OCI-LY3 (cell line): ENCODE results near the gene NAPA.

Experiments
- H2AFZ ChIP-seq: fragments of 200-600, 300-600 bp; shearing (Covaris generic); 2 replicates; pipeline ENCODE4 v1.6.0; 2014; ENCODE audit warnings: antibody characterized with exemption, low read depth, low read length
- H3K27ac ChIP-seq: fragments of 200-600, 300-600 bp; sonication (generic); 2 replicates; pipeline ENCODE4 v1.5.1; 2014; ENCODE audit warnings: mild to moderate bottlenecking, low read length, moderate library complexity, mixed read lengths
- H3K27me3 ChIP-seq: fragments of 200-600, 300-600 bp; sonication (generic); 2 replicates; pipeline ENCODE4 v1.6.1; 2014; ENCODE audit warnings: low read depth, low read length, mixed read lengths
- H3K36me3 ChIP-seq: fragments of 200-600, 300-600 bp; sonication (generic); replicated peaks from 2 replicates; pipeline ENCODE3; 2014; ENCODE audit warnings: low read depth, low read length, mixed read lengths
- H3K4me1 ChIP-seq: fragments of 300-600, 200-600 bp; sonication (generic); 2 replicates; pipeline ENCODE4 v1.6.1; 2014; ENCODE audit warnings: low read length, mixed read lengths
- H3K4me2 ChIP-seq: fragments of 200-600, 300-600 bp; sonication (generic); 2 replicates; pipeline ENCODE4 v1.6.1; 2014; ENCODE audit warnings: low read length, mixed read lengths
- H3K4me3 ChIP-seq: fragments of 300-600, 200-600 bp; sonication (generic); 2 replicates; pipeline ENCODE4 v1.5.1; 2014; ENCODE audit warnings: antibody characterized with exemption, mild to moderate bottlenecking, low read length, moderate library complexity
- H3K79me2 ChIP-seq: fragments of 300-600, 200-600 bp; shearing (Covaris generic); 2 replicates; pipeline ENCODE4 v1.6.1; 2014; ENCODE audit warnings: mild to moderate bottlenecking, low read length, mixed read lengths
- H3K9ac ChIP-seq: fragments of 300-600, 200-600 bp; shearing (Covaris generic); 2 replicates; pipeline ENCODE4 v1.6.0; 2014; ENCODE audit warnings: mild to moderate bottlenecking, low read length, moderate library complexity
- H3K9me3 ChIP-seq: fragments of 200-600, 300-600 bp; shearing (Covaris generic); 2 replicates; pipeline ENCODE4 v1.6.1; 2014; ENCODE audit warnings: low read length, mixed read lengths; ENCODE audit not compliant: insufficient read depth
- H4K20me1 ChIP-seq: fragments of 200-600, 300-600 bp; sonication (generic); 2 replicates; pipeline ENCODE4 v1.6.1; 2016; ENCODE audit warnings: low read length, mixed read lengths; ENCODE audit not compliant: insufficient read depth
- EZH2phosphoT487 ChIP-seq: fragments of 200-600 bp; shearing (Covaris generic); IDR thresholded peaks from 2 replicates; pipeline ENCODE4 v1.6.1; 2018; ENCODE audit warnings: antibody characterized with exemption, mixed run types, low read depth
- TF ChIP-seq, protein P1 (sequence below): fragments of 200-600, 300-600 bp; sonication (generic); IDR thresholded peaks from 2 replicates; pipeline ENCODE4 v1.5.1; 2014; ENCODE audit warnings: antibody characterized with exemption, low read length, low read depth

The NAPA gene

DNA sequence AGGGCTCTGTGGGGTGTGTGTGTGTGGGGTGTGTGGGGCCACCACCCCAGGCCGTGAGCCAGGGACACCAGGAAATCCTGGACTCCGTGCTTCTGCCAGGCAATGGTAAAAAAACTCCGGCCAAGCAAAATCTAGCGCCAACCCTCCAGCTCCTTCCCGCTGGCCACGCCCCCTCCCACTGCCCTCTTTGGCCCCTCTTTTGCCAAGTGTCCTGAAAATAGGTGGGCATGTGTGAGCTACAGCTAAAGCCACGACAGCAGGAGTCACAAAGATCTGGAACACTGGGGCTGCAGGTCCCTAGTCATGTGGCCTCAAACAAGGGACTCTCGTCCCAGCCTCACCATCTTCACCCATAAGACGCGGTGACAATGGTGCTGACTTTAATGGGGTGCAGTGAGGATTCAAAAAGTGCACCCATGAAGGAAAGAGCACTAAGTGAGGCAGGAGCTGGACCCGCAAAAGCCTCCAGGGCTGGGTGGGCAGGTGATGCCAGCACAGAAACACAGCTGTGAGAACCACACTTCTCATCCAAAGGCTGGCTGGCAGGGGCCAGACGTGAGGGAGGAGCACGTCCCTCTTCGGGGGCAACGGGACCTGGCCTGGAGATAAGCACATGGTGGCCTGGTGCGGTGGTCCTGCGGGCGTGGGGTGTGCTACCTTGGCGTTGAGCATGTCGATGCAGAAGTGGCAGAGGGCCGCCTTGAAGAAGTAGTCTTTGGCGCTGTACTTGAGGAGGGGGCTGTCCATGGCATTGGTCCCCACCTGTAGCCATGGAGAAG lies 23.3 kb downstream of the NAPA start:
- Histone ChIP-seq H3K4me1 (peaks cover 8% of the 10 kb centered on the region; the same call in 1 of the 2 replicates), H3K4me2 (no peak overlapping the region), H4K20me1 (no peaks in the 10 kb centered on the region; the same call in 1 of the 2 replicates), H2AFZ (no peak overlapping the region), H3K27ac (no peak overlapping the region), H3K9me3 (no peaks in the 10 kb centered on the region), H3K9ac (no peak overlapping the region), H3K4me3 (no peak overlapping the region), H3K36me3 (peaks cover 2% of the 10 kb centered on the region), H3K79me2 (no peaks in the 10 kb centered on the region), H3K27me3 (no peaks in the 10 kb centered on the region)
- TF ChIP-seq, protein P1, sequence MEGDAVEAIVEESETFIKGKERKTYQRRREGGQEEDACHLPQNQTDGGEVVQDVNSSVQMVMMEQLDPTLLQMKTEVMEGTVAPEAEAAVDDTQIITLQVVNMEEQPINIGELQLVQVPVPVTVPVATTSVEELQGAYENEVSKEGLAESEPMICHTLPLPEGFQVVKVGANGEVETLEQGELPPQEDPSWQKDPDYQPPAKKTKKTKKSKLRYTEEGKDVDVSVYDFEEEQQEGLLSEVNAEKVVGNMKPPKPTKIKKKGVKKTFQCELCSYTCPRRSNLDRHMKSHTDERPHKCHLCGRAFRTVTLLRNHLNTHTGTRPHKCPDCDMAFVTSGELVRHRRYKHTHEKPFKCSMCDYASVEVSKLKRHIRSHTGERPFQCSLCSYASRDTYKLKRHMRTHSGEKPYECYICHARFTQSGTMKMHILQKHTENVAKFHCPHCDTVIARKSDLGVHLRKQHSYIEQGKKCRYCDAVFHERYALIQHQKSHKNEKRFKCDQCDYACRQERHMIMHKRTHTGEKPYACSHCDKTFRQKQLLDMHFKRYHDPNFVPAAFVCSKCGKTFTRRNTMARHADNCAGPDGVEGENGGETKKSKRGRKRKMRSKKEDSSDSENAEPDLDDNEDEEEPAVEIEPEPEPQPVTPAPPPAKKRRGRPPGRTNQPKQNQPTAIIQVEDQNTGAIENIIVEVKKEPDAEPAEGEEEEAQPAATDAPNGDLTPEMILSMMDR, result no peak
- no peak for TF ChIP-seq EZH2phosphoT487

DNA sequence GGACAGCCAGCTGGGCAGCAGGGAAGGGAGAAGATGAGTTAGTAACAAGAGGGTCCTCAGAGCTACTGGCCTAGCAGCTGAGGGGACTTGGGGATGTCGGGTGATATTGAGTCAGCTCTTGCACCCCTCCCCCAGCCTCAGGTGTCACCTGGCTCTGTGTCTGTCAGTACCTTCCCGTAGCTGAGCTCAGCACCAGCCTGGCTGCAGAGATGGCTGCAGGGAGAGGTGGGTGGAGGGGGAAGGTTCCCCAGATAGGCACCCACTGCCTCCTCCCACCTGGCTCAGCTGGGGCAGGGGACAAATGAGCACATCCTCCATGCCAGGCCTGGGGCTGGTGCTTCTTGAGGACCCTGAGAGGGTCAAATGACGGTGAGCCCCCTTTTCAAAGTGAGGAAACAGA lies 24.0 kb downstream of the NAPA start:
- H3K4me2 ChIP-seq, result no peak overlapping the region

DNA sequence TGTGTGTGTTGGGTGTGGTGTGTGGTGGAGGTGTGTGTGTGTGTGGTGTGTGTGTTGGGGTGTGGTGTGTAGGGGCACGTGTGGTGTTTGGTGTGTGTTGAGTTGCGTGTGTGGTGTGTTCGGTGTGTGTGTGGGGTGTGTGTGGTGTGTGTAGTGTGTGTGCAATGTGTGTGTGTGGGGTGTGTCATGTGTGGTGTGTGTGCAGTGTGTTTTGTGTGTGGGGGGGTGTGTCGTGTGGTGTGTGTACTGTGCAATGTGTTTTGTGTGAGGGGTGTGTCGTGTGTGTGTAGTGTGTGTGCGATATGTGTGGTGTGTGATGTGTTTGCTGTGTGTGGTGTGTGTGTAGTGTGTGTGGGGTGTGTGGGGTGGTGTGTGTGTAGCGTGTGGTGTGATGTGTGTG lies 24.8 kb downstream of the NAPA start:
- Histone ChIP-seq H3K4me2 (no peak overlapping the region), H3K9me3 (no peaks in the 10 kb centered on the region), H3K4me3 (no peak overlapping the region), H3K9ac (no peak overlapping the region), H3K79me2 (0 out of 2 replicates have a peak, but pooled peaks cover 3% of the 10 kb centered on the region), H3K36me3 (peaks cover 6% of the 10 kb centered on the region), H3K27ac (no peak overlapping the region), H3K27me3 (no peaks in the 10 kb centered on the region), H3K4me1 (peaks cover 14% of the 10 kb centered on the region), H4K20me1 (no peaks in the 10 kb centered on the region), H2AFZ (no peak overlapping the region)
- TF ChIP-seq, protein P1, result no peak
- no peak for TF ChIP-seq EZH2phosphoT487

More for the DNA sequence above, 24.0 kb downstream of the NAPA start:
- no peaks in the 10 kb centered on the region for H3K27me3 ChIP-seq
- H3K27ac ChIP-seq, result no peak overlapping the region
- H3K4me1 ChIP-seq, result peaks cover 8% of the 10 kb centered on the region; the same call in 1 of the 2 replicates
- TF ChIP-seq EZH2phosphoT487, result no peak
- TF ChIP-seq, protein P1, result no peak
- no peaks in the 10 kb centered on the region; the same call in 1 of the 2 replicates for H4K20me1 ChIP-seq
- H3K79me2 ChIP-seq, result no peaks in the 10 kb centered on the region
- no peak overlapping the region for H3K9ac ChIP-seq
- no peak overlapping the region for H2AFZ ChIP-seq
- no peaks in the 10 kb centered on the region for H3K9me3 ChIP-seq
- H3K4me3 ChIP-seq, result no peak overlapping the region
- peaks cover 2% of the 10 kb centered on the region for H3K36me3 ChIP-seq

DNA sequence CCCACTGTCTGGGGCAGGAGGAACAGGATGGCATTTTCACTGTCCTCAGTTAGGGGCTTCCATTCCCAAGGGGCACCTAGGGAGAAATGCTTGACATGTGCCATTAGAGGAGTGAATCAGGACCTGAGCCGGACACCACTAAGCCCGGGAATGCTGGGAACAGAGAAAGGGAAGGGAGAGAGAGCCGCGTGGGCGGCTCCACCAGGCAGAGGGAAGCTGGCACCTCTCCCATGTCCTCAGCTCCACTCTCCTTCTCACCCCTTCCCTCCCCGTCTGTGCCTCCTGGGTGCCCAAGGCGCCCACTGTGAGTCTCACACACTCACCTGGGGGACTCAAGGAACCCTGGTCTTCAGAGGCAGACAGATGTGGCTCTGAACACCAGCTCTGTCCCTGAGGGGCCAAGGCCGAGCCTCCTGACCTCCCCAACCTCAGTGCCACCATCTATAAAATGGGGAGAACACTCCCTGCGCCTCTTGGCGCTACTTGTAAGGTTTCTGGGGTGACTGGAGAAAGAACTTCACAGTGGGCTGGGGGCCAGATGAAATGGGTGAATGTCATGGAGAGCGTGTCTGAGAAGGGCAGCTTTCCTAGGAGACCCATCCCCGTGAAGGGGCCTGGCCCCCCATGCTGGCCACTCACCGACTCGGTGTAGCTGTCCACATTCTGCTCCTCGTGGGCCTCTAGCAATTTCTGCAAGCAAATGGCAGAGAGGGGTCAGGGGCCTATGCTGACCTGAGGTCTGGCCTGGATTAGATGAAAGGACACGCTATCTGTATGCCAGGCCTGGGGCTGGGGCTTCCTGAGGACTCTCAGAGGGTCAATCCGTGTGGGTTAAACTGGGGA lies 25.6 kb downstream of the NAPA start:
- Histone ChIP-seq H3K9me3 (no peaks in the 10 kb centered on the region), H3K27ac (no peak overlapping the region), H3K4me3 (no peak overlapping the region), H3K36me3 (peaks cover 6% of the 10 kb centered on the region), H3K27me3 (no peaks in the 10 kb centered on the region), H3K9ac (no peak overlapping the region), H2AFZ (no peak overlapping the region), H3K4me1 (peaks cover 17% of the 10 kb centered on the region), H3K79me2 (0 out of 2 replicates have a peak, but pooled peaks cover 6% of the 10 kb centered on the region), H3K4me2 (no peak overlapping the region), H4K20me1 (no peaks in the 10 kb centered on the region)
- TF ChIP-seq, protein P1, result no peak
- TF ChIP-seq EZH2phosphoT487, result no peak
